Measurements from ENCODE around the gene FOXL1. TPM values are rescaled to one million over a fixed set of nuclear protein-coding genes. Genes with fewer than 3 reads are reported as not detected.

Gene FOXL1
- total RNA-seq, 1 experiment from 2014 or later: 0.13 TPM

DNA sequence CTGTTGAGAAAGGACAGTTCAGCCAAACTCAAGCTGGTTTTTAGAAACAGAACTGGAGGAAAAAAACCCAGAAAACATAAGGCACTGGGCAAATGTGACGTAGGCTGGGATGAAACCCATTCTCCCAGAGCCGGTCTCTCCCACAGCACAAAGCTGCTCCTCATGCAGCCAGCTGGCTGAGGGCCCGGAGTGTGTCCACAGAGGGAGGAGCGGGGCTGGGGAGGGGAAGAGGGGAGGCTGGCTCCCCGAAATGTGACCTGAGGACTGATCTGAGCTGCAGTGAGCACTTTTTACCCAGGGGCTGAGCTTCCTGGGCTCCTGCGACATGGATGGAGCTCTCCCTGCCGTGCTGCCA, 47.2 kb upstream of the FOXL1 start:
- Histone ChIP-seq H3K4me3 (ENCODE audit: low read depth, low read length, poor library complexity, severe bottlenecking) (no peak overlapping the region), H3K36me3 (ENCODE audit: insufficient read depth, low read length, poor library complexity, severe bottlenecking) (no peaks in the 10 kb centered on the region), H3K4me1 (ENCODE audit: insufficient read depth, low read length, poor library complexity, severe bottlenecking) (no peaks in the 10 kb centered on the region), H3K27ac (ENCODE audit: low read depth, low read length, poor library complexity, severe bottlenecking) (no peak overlapping the region), H3K9me3 (ENCODE audit: low read depth, low read length, poor library complexity, severe bottlenecking) (no peaks in the 10 kb centered on the region), H3K27me3 (replicated peaks; ENCODE audit: insufficient read depth, low read depth, low read length, poor library complexity) (peaks cover 7% of the 10 kb centered on the region)
- POLR2A ChIA-PET (ENCODE audit: low non-redundant PET): no interaction called here
- TF ChIP-seq EZH2 (IDR thresholded peaks at IDR 0.05; ENCODE audit: borderline replicate concordance, low read depth, low read length, poor library complexity, severe bottlenecking): no peak
- TF ChIP-seq, protein P1, sequence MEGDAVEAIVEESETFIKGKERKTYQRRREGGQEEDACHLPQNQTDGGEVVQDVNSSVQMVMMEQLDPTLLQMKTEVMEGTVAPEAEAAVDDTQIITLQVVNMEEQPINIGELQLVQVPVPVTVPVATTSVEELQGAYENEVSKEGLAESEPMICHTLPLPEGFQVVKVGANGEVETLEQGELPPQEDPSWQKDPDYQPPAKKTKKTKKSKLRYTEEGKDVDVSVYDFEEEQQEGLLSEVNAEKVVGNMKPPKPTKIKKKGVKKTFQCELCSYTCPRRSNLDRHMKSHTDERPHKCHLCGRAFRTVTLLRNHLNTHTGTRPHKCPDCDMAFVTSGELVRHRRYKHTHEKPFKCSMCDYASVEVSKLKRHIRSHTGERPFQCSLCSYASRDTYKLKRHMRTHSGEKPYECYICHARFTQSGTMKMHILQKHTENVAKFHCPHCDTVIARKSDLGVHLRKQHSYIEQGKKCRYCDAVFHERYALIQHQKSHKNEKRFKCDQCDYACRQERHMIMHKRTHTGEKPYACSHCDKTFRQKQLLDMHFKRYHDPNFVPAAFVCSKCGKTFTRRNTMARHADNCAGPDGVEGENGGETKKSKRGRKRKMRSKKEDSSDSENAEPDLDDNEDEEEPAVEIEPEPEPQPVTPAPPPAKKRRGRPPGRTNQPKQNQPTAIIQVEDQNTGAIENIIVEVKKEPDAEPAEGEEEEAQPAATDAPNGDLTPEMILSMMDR (conservative IDR thresholded peaks at IDR 0.05; ENCODE audit: low read depth, low read length): no peak
- no TSS peak for BruUV-seq (replicated peaks)
- CTCF ChIA-PET: no interaction called here
- no peak for DNase-seq (ENCODE audit: low spot score)
- intact Hi-C loops (cut with micrococcal nuclease; ENCODE audit: unreplicated experiment): no loop called here

DNA sequence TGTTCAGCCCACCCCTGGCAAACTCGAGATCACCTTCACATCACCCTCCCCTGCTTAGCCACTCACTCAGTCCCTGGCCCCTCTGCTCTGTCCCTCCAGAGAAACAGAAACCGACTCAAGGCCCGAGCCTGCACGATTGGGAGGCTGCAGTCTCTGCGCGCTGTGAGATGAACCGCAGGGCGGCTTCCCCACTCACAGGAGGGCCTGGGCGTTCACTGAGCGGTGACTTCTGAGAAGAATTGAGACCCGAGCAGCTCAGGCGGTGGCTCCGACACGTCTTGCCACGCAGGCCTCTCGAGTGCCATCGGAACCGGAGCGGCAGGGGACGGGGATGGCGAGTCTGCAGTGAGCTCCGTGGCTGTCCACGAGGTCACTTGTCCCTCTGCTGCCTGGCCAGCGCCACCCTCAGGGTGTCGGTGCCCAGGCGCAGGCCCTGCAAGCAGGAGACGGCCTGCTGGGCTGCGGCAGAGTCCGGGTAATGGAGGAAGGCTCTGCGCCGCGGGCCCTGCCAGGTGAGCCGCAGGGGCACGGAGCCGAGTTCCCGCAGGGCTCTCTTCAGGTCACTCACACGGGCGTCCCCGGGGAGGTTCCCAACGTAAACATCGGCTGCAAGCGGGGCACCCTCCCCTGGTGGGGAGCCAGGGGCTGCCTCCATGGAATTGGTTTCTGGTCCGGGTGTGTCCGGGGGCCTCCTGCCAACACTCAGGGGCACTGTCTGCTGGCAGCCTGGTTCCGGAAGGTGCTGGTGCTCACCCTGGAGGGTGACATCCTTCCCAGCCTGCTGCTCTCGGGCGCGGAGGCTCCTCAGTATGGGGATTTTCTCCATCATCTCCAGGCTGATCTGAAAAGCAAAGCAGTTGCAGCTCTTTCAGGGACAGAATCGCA, 46.5 kb upstream of the FOXL1 start:
- no peak overlapping the region for H3K27ac ChIP-seq (ENCODE audit: low read depth, low read length, poor library complexity, severe bottlenecking)
- no peaks in the 10 kb centered on the region for H3K36me3 ChIP-seq (ENCODE audit: insufficient read depth, low read length, poor library complexity, severe bottlenecking)
- H3K4me1 ChIP-seq (ENCODE audit: insufficient read depth, low read length, poor library complexity, severe bottlenecking): no peaks in the 10 kb centered on the region
- ChIA-PET CTCF (no interaction called here), POLR2A (ENCODE audit: low non-redundant PET) (no interaction called here)
- no peak for DNase-seq (ENCODE audit: low spot score)
- H3K4me3 ChIP-seq (ENCODE audit: low read depth, low read length, poor library complexity, severe bottlenecking): no peak overlapping the region
- H3K9me3 ChIP-seq (ENCODE audit: low read depth, low read length, poor library complexity, severe bottlenecking): no peaks in the 10 kb centered on the region
- TF ChIP-seq EZH2 (IDR thresholded peaks at IDR 0.05; ENCODE audit: borderline replicate concordance, low read depth, low read length, poor library complexity, severe bottlenecking): no peak
- TF ChIP-seq, protein P1 (conservative IDR thresholded peaks at IDR 0.05; ENCODE audit: low read depth, low read length): no peak
- no peaks in the 10 kb centered on the region for H3K27me3 ChIP-seq (replicated peaks; ENCODE audit: insufficient read depth, low read depth, low read length, poor library complexity)
- BruUV-seq (replicated peaks): no TSS peak
- intact Hi-C loops (cut with micrococcal nuclease; ENCODE audit: unreplicated experiment): no loop called here

DNA sequence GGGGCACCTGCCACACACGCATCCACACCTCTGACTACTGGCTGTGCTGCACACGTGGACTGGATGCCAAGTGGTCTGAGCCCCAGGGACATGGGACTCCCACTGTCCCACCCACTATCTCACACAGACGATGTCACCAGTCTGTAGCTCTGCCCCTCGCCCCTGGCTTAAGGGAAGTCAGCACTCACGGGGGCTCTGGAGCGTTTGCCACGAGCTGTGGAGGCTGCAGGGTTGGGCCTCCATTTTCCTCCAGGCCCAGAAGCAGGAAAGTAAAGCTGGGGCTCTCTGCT, 45.9 kb upstream of the FOXL1 start:
- POLR2A ChIA-PET (ENCODE audit: low non-redundant PET): no interaction called here
- BruUV-seq (replicated peaks): no TSS peak
- CTCF ChIA-PET: no interaction called here
- H3K27me3 ChIP-seq (replicated peaks; ENCODE audit: insufficient read depth, low read depth, low read length, poor library complexity): no peaks in the 10 kb centered on the region
- DNase-seq (ENCODE audit: low spot score): no peak
- TF ChIP-seq EZH2 (IDR thresholded peaks at IDR 0.05; ENCODE audit: borderline replicate concordance, low read depth, low read length, poor library complexity, severe bottlenecking): no peak
- TF ChIP-seq, protein P1 (conservative IDR thresholded peaks at IDR 0.05; ENCODE audit: low read depth, low read length): no peak
- intact Hi-C loops (cut with micrococcal nuclease; ENCODE audit: unreplicated experiment): no loop called here
- no peaks in the 10 kb centered on the region for H3K4me1 ChIP-seq (ENCODE audit: insufficient read depth, low read length, poor library complexity, severe bottlenecking)
- H3K9me3 ChIP-seq (ENCODE audit: low read depth, low read length, poor library complexity, severe bottlenecking): no peaks in the 10 kb centered on the region
- no peaks in the 10 kb centered on the region for H3K36me3 ChIP-seq (ENCODE audit: insufficient read depth, low read length, poor library complexity, severe bottlenecking)
- no peak overlapping the region for H3K27ac ChIP-seq (ENCODE audit: low read depth, low read length, poor library complexity, severe bottlenecking)
- H3K4me3 ChIP-seq (ENCODE audit: low read depth, low read length, poor library complexity, severe bottlenecking): no peak overlapping the region
